ENCODE measurements around the gene MAPT.

Gene MAPT

DNA sequence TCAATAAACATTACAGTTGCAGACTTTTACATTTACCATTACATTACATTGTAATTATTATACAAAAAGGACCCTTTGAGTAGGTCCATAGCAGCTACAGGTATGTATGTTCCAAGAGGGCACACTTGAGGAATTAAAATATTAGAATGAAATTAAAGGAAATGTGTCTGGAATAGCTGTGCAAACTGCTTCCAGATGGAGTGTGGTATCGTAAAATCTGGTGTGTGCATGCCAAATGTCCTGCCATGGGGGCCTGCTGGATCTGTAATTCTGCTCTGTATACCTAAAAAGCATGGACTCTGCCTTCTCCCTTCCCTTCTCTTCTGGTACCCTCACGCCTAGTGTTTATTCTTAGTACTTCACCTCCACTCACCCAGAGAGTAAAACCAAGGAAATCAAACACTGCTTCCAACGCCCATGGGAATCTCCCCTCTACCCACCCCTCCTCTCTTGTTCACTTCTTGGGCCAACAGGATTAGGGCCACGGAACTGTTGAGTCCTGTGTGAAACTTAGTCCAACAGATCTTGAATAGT lies 143.4 kb downstream of the MAPT start:
- DNase-seq: no peak

DNA sequence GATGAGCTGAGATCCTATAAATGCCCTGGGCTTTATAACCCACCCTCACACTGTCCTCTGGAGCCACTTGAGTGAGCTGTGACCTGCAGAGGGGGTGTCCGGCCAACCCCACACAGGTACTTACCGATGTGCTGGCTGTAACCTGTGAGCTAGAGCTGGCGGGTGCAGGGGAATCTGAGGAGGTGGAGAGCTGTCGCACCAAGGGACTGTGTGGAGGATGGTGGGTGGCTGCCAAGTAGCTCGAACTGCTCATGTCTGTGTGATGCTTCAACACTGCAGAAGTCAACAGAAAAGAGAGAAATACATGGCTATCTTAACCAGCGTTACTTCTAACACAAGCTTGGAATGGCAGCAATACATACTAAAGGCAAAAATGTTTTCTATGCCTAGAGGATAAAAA lies 144.1 kb downstream of the MAPT start:
- DNase-seq: no peak

- no peak for DNase-seq
Measured at GRCh38 chr17:46038937-46039336, 144.6 kb downstream of the MAPT start.

DNA sequence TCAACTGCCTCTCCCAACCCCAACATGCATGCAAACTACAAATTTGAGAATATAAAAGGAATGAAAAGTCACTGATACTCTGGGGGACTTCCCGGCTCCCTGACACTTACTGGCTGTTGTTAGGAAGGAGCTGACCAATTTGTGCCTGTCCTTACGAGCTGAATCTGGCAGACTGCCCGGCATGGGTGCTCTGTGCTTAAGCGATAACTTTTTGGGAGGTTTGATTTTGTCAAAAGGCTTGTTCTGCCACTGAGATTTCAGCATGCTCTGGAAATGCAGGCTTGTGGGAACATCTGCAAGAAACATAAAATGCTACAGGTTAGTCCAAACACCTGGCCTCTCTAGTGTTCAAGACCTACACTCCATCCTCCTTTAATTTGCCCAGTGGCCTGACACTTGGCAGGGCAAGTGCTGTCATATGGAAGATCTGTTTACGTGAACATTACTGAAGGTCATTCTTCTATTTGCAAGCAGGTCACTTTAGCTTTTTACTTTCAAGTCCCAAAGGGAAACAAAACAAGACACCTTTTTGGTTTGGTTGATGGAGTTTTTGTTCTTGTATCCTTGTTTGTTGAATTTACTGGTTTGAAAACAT lies 145.3 kb downstream of the MAPT start:
- no peak for DNase-seq

DNA sequence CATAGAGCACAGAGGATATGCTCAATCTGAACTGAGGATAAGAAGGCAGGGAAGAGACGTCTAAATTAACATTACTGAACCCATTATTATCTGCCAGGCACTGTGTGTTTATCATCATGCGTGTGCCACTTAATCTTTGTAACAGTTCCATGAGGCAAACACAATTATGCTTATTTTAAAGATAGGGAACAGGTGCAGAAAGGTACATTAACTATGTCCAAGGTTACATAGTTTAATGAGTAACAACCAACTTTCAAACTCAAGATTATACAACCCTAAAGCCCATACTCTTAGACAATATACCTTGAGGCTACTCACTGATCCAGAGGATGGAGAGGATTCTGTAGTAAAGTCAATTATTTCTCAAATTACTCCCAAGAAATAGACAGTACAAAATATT lies 147.9 kb downstream of the MAPT start:
- no peak for DNase-seq

GRCh38 chr17:46042925-46043324 lies 148.6 kb downstream of the MAPT start:
- DNase-seq: no peak

DNA sequence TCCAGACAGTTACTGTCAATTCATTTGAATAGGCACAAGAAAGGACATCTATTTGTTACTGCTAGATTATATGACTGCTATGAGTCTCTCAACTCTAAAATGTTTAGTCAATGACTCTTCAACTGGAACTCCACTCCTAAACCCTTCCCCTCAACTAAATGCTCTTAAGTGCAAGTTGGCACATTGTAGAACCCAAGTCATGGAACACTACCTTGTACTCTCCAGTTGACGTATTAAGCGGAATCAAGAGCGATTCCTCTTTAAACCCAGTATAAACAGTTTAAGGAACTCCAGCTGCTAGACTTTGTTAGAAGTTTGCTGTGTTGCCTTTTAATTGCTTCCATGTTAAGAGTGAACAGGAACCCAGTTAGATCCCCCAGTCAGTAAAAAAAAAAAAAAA lies 149.3 kb downstream of the MAPT start:
- no peak for DNase-seq

DNA sequence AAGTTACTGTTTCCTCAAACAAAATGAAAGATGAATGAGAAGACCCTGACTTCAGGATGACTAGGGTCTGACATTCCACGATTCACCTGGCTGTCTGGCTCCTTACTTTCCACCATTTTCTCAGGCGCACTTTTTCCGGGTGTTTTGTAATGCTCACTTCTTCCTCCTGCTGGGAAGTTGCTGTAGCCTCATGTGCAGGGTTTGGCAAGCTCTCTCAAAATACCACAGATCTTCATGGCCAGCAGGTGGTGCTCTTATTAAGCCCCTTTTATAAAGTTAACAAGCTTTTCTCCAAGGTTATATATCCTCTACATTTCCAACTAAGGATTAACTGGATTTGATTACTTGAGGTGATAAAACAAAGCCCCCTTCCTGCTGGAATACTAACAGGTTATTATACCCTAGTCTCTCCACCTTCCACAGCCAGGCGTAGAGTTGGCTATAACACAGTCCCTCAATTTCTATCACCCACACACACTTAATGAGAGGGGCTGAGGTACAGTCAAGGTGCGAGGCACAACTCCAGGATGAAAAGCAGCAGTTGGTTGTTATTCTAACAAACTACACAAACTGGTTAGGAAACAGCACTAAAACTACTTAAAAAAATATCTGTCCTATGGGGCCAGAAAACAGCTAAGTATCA lies 150.1 kb downstream of the MAPT start:
- DNase-seq: peak; percentile 96

DNA sequence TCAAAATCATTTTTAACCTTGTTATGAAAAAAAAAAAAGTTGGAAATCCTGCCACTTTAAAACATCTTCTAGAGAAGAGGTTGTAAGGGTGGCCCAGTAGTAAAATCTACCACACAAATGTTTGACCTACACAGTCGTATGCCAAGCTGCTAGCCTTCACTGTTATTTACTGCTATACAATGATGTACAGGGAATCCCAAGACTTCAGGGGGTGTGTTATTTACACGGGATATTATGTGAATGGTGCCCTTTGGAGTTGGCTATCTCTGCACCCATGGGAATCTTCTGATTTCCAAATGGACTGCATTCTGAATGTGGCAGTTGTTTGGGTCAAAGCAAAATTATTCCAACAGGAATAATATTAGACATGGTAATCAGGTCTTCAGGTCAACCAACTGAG lies 150.6 kb downstream of the MAPT start:
- no peak for DNase-seq

DNA sequence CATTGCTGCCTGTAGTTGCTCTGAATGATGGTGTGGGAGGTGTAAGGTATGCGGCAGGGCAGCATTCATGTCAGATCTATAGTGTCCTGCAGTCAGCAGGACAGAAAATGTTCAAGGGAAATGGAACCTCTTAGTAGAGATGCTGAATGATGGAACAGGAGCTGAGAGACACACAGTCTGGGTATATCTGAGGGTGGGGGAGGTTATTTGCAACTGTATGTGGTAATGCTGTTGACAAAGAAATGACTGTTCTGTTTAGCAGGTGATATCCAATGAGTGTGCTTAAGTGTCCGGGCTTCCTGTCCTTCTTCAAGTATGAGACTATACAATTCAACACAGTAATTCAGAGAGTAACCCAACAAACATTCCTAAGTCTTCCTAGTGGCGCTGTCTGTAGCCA lies 151.3 kb downstream of the MAPT start:
- no peak for DNase-seq

GRCh38 chr17:46046957-46047356 lies 152.6 kb downstream of the MAPT start:
- no peak for DNase-seq

- no peak for DNase-seq
Measured at GRCh38 chr17:46047398-46047797, 153.0 kb downstream of the MAPT start.

GRCh38 chr17:46047856-46048255 lies 153.5 kb downstream of the MAPT start:
- no peak for DNase-seq

- no peak for DNase-seq
Measured at GRCh38 chr17:46049656-46050055, 155.3 kb downstream of the MAPT start.

- no peak for DNase-seq
Measured at GRCh38 chr17:46053911-46054534, 159.7 kb downstream of the MAPT start.

DNA sequence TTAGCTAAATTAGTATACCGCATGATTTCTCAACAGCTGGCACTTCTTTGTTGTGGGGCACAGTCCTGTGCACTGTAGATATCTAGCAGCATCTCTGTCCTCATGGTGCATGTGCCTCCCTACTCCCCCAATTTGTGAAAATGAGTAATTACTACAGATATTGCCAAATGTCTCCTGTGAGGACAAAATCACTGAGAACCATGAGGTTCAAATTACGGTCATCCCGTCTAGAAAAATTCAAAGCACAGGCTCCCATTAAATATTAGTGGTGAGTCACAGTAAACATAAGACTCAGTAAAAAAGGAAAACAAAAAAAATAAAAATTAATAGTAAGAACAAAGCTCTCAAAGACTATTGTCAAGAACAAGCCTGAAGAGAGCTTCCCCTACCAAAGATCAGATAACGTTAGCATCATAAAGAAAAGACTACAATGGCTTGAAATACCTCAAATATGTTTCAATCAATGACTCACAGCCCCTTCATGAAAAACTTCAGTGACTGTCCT lies 162.5 kb downstream of the MAPT start:
- no peak for DNase-seq

DNA sequence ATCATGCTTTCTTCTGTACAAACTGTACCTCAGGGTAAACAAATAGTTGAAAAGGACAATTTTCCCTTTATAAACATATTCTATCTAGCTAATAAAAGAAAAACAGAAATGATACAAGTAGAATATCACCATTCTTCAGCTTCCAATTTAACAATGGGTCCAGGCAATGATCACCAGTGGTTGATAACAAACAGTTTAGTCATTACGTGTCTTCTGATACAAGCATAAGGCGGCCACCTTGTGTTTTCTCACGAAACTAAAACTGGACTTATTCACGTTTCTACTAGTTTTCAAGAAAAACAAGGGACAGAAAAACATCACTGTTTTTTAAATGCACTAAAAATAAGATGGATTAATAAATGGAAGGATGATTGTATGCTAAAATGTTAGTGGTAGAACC lies 163.0 kb downstream of the MAPT start:
- DNase-seq: no peak

GRCh38 chr17:46059486-46059885 lies 165.1 kb downstream of the MAPT start:
- no peak for DNase-seq

DNA sequence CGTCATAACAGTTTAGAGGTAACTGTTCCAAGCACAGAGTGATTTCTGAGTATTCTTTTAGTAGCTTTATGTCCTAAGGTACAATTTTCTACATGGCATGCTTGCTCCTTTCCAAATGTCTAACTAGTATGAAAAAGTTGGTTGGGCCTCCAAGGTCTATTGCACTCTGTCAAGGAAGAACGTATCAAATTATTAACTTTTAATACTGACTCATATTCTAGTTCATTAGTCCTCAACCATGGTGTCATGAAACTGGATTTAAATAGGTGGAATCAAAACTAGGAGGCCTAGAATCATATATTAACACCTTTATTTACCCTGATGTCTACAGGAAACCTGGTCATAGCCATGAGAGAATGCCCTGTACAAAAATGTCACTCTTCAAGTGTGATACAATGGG lies 166.1 kb downstream of the MAPT start:
- no peak for DNase-seq

DNA sequence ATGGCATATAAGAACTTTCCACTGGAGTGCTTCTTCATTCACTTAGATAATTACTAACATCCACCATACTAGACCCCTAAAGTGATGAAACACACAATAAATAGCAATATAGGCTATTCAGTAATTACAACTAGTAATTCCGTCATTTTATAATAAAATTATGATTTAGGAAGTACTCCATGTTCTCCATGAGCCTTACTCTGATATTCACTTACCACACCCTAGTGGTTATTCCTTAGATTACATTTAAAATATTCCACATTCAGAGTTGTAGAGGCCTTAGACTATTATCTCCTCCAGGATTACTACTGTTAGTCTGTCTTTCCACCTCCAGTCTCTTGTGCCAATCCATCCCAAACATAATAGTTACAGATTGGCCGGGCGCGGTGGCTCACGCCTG lies 167.1 kb downstream of the MAPT start:
- DNase-seq: peak; percentile 39

GRCh38 chr17:46063241-46063640 lies 168.9 kb downstream of the MAPT start:
- no peak for DNase-seq

- no peak for DNase-seq
Measured at GRCh38 chr17:46064460-46064859, 170.1 kb downstream of the MAPT start.

GRCh38 chr17:46071796-46072195 lies 177.4 kb downstream of the MAPT start:
- DNase-seq: peak; percentile 93

GRCh38 chr17:46072998-46073397 lies 178.6 kb downstream of the MAPT start:
- DNase-seq: no peak

All from NCI-H82 (cell line).